SK-N-MC (cell line): ENCODE data around the gene FAM229A.

Experiments
- EZH2 ChIP-seq: fragments of 200-600 bp; sonication (generic); IDR thresholded peaks from one replicate; pipeline ENCODE4 v1.6.1; 2017; ENCODE audit warnings: antibody characterized with exemption
- POLR2AphosphoS5 ChIP-seq: IDR thresholded peaks from 2 replicates; pipeline ENCODE4 v1.6.1; 2012; ENCODE audit warnings: mild to moderate bottlenecking, low read depth, low read length, borderline replicate concordance

DNA sequence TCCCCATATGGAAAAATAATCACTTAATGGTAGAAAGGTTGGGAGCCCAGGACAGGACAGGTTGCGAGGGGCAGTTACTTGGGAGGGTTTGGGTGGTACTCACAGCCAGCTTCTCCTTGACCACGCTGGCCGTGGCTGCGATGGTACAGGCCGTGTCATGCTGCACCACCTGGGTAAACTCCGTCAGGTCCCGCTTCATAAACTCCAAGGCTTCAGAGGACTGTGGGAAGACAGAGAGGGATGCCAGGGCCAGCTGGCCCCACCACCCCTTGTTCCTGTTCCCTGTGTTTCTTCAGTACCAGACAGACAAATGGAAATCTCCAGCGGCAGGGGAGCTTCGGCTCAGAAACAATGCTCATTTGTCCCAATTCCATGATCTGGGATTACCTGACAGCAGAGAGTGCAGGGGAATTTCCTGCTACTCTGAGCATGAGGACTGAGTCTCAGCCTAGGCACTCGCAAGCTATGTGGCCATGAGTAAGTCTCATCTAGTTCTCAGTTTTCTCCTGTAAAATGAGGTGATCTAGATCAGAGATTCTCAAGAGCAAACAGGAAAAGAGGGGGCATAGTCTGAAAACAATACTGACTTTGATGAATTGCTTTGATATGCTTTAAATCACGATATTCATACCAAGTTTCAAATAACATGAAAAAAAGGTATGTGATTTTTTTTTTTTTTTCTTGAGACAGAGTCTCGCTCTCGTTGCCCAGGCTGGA is 24.5 kb upstream of the FAM229A start:
- TF ChIP-seq POLR2AphosphoS5 (no peak), EZH2 (no peak)
